Astrocyte (in vitro differentiated cells and primary cell): ENCODE measurements around the gene CST3.

ENCODE experiments used
- EZH2 ChIP-seq: IDR thresholded peaks from 2 replicates; pipeline ENCODE4 v1.6.1; 2012; ENCODE audit warnings: mild to moderate bottlenecking, low read length, inconsistent platforms; ENCODE audit not compliant: insufficient read depth
- TF ChIP-seq, protein P1 (sequence below): IDR thresholded peaks from 2 replicates; pipeline ENCODE4 v1.5.1; 2011; ENCODE audit warnings: low read depth, mild to moderate bottlenecking, inconsistent platforms, low read length, moderate library complexity; ENCODE audit not compliant: insufficient read depth

DNA sequence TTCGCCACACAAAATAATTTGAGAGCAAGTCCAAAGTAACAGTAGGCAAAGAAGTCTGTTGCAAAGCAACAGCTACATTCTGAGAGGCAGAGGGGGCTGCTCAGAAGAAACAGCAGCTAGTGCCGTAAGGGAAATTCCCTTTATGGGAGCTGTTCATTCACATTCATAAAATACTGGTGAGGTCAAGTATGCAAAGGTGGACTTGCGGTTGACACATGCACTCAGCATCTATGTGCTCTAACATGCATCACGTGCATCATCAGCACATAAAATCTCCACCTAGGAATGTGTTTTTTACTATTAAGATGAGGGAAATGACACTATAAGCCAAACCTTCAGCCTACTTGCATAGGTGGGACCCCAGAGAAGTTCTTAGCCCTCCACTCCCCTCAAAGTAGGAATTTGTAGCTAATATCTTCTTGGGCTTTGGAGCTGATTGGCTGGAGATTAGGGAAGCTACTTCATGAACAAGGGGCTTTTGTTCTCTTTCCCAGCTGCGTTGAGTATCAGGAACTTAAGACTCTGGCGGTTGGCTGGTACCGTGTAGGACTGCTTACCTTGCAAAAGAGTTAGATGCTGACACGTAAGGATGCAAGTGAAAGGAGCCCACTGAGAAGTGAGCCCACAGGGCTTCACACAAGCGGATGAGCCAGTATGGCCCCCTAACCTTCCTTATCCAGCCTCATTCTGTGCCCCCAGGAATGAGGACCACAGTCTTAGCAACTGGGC is 12.4 kb downstream of the CST3 start:
- TF ChIP-seq, protein P1, sequence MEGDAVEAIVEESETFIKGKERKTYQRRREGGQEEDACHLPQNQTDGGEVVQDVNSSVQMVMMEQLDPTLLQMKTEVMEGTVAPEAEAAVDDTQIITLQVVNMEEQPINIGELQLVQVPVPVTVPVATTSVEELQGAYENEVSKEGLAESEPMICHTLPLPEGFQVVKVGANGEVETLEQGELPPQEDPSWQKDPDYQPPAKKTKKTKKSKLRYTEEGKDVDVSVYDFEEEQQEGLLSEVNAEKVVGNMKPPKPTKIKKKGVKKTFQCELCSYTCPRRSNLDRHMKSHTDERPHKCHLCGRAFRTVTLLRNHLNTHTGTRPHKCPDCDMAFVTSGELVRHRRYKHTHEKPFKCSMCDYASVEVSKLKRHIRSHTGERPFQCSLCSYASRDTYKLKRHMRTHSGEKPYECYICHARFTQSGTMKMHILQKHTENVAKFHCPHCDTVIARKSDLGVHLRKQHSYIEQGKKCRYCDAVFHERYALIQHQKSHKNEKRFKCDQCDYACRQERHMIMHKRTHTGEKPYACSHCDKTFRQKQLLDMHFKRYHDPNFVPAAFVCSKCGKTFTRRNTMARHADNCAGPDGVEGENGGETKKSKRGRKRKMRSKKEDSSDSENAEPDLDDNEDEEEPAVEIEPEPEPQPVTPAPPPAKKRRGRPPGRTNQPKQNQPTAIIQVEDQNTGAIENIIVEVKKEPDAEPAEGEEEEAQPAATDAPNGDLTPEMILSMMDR: no peak
- no peak for TF ChIP-seq EZH2
